SKM-1 treated with dmso at 0.1 percent for 144 hours (cell line): ENCODE results near the gene SMNDC1.
A peak's percentile ranks its signal among the peaks of the same experiment; 100 is the strongest.
"Not testable (repeated sequence)": the region's sequence is repeated elsewhere in the genome, so short reads cannot be mapped to it uniquely, and the experiment has no call there.

Source experiments
- DNase-seq: peaks from one replicate; lab custom pipeline; 2025; ENCODE audit not compliant: unreplicated experiment; lab: John Stamatoyannopoulos, UW

The SMNDC1 gene

GRCh38 chr10:110304780-110305421 lies at the start of gene SMNDC1:
Gene SMNDC1 (minus strand): TSS chr10:110304920. CDS start chr10:110303587, 1,333 bp downstream.
- DNase-seq: peak; percentile 97

- peak; percentile 57 for DNase-seq
Observed at GRCh38 chr10:110354322-110354766, 49.6 kb upstream of the SMNDC1 start.

GRCh38 chr10:110353244-110354119 lies 48.8 kb upstream of the SMNDC1 start:
- DNase-seq: no peak

DNA sequence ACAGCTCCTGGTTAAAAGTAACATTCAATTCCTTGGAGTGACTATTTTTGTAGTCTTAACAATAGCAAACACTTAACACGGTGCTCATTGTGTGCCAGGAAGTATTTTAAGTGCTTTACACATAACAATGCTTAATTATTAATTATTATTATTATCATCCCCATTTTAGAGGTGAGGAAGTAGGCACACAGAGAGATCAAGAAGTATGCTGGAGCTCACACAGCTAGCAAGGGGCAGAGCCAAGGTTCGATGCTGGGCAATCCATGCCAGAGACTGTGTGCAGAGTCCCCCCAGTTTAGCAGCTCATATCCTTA lies 48.2 kb upstream of the SMNDC1 start:
- no peak for DNase-seq

GRCh38 chr10:110350812-110351211 lies 46.1 kb upstream of the SMNDC1 start:
- no peak for DNase-seq

DNA sequence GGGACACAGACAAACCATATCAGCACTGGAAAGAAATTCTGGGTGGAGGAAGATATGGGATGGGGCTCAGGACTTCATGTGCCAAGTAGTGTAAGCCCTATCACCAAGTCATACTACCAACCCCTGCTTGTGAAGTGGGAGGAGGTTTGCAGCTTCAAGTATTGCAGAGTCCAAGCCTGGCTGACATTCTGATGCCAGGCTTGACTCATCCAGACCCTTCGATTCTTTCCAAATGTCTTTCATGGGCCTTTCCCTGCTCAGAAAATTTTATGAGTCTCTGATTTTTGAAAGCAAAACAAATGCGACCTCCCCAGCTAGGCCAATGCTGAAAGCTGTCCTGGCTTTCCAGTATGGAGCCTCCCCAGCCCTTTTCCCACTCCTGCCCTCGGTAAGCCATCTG lies 45.1 kb upstream of the SMNDC1 start:
- no peak for DNase-seq

GRCh38 chr10:110349386-110349785 lies 44.7 kb upstream of the SMNDC1 start:
- no peak for DNase-seq

DNA sequence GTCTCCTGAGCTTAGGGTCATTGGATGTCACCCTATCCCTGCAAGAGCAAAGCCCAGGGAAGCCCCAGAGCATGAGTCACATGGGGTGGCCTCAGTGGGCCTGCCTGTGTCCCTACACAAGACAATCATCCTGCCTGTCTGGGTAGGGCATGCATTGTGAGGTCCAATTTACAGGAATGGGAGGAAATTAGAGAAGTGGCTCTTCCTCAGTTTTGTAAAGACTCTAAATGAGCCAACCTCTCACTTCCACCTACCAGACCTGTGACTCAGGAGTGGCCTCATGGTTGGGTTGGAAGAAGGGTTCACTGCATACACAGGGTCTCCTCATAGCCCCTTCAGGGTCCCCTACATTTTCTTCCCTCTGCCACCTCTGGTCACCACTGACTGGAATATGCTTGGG lies 43.6 kb upstream of the SMNDC1 start:
- DNase-seq: no peak

DNA sequence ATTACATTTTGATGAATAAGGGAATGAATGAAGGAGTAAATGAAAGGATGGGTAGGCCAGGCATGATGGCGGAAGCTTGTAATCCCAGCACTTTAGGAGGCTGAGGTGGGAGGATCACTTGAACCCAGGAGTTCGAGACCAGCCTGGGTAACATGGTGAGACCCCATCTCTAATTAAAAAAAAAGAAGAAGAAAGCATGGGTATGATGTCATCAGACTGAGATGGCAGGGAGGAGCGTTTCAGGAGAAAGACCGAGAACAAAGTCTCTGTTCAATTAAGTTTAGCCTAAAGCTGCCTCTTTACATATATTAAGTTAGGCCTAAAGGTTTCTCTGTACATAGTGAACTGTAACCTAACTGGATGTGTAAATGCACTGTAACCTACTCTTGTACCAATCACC lies 42.2 kb upstream of the SMNDC1 start:
- DNase-seq: no peak

- DNase-seq: no peak
Observed at GRCh38 chr10:110345286-110345685, 40.6 kb upstream of the SMNDC1 start.

GRCh38 chr10:110344622-110345021 lies 39.9 kb upstream of the SMNDC1 start:
- DNase-seq: no peak

DNA sequence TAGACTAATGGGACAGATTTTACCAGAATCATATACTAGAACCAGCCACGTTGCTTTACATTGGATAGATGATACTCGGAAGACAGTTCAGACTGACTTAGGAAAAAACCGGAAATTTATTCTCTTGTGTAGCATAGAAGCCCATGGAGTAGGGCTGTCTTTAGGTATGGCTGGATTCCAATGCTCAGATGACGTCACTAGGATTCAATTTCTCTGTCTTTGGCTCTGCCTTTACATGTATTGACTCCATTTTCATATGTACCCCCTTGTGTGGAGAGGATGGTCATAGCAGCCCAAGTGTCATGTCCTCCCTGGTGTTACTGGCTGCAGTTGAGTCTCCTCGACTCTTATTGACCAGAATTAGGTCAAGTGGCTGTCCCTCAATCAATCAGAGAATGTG lies 39.2 kb upstream of the SMNDC1 start:
- DNase-seq: no peak

DNA sequence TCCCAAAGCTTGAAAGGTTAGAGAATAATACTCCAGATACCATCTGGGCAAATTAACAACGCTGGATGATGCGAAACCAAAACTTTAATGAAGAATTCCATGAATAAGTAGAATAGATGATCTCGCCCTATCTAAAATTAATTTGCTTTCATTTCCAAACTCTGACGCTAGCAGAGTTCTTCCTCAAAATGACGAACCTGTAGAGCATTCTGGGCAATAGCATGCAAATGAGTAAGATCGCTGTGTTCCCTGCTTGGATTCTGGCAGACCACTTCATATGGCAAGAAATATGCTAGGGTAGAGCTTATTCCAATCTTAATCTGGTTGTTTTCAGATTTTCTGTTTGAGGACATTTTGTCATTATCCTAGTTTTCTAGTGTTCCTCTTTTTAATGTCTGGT lies 36.1 kb upstream of the SMNDC1 start:
- no peak for DNase-seq

DNA sequence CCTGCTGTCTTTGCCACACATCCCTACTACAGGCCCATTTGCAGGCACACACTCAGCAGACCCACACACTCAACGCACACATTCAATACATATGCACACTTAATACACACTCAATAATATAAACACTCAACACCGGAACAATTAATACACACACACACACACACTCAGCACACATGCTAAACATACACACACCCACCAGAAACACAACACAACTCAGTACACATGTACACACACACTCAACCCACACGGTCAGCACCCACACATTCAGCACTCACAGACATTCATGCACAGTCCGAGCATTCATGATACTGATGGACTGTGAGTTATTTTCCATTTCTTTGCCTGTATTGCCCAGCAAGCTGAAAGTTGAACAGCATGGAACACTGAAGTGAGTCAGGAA lies 35.4 kb upstream of the SMNDC1 start:
- DNase-seq: no peak

- no peak for DNase-seq
Observed at GRCh38 chr10:110337906-110338305, 33.2 kb upstream of the SMNDC1 start.

DNA sequence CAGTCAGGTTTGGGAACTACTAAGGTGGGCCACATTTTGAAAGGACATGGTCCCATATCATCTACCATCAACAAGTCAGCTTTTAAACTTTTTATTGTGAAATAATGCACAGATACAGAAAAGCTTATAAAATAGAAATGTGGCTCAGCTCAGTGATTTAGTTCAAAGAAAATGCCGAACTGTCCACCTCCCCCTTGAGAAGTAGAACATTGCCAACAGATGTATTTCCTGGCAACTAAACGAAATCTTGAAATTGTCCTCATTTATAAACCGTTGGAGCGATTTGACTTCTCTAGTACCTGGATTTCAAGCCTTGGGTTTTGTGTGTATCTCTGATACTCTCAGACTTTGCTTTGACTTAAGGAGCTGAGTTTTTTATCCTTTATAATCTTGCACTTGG lies 32.7 kb upstream of the SMNDC1 start:
- DNase-seq: no peak

DNA sequence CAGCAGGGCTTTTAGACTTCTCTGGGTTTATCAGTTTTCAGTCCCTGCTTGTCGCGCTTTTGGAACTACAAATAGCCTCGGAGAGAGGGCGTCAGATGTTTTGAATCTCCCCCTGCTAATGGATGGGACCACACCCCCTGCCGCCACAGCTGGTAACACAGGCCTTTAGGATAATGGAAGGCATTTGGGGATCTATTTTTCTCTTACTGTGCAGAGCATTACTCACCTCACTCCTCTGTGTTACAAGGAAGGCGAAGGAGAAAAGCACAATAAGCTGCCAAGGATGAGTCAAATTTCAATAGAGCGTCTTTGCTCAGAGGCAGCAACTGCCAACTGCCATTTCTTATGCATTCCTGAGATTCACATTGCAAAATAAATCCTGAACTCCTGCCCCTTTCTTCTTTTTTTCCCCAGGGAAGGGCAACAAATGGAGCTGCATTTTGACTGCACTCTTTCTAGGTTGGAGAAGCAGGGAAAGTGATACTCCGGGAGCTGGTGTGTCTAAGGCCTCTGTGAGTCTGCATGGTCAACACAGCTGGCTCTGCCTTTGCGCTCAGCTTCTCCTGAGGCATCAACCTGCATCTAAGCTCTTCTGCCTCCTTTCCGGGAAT lies 31.5 kb upstream of the SMNDC1 start:
- DNase-seq: no peak

GRCh38 chr10:110335314-110336064 lies 30.8 kb upstream of the SMNDC1 start:
- DNase-seq: peak; percentile 94

GRCh38 chr10:110334061-110334656 lies 29.4 kb upstream of the SMNDC1 start:
- DNase-seq: no peak

DNA sequence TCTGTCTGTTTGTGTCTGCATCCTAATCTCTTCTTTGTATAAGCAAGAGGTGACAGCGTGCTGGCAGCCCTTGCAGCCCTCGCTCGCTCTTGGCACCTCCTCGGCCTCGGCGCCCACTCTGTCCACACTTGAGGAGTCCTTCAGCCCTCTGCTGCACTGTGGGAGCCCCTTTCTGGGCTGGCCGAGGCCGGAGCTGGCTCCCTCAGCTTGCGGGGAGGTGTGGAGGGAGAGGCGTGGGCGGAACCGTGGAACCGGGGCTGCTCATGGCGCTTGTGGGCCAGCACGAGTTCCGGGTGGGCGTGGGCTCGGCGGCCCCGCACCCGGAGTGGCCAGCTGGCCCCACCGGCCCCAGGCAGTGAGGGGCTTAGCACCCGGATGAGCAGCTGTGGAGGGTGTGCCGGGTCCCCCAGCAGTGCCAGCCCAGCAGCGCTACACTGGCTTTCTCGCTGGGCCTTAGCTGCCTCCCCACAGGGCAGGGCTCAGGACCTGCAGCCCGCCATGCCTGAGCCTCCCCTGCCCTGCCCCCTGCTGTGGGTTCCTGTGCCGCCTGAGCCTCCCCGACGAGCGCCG lies 26.6 kb upstream of the SMNDC1 start:
- not testable (repeated sequence) for DNase-seq

DNA sequence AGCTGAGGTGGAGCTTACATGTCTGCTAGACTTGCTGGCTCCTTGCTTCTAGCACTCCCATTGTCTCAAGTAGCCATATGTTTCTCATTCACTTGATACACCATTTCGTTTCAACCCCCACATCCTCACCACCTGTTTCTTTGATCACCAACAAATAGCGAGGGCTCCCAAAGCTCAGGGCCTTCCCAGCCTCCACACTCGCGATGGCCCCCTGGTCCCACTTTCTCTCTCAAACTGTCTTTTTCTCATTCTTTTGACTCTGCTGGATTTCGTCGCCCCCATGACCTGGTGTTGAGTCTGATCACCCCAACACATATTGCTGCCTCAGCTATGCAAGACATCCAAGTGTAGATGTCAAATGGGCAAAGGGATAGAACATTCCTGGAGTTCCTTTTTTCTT lies 26.0 kb upstream of the SMNDC1 start:
- no peak for DNase-seq
